Measurements from ENCODE around the gene HOXD10.

Gene HOXD10

DNA sequence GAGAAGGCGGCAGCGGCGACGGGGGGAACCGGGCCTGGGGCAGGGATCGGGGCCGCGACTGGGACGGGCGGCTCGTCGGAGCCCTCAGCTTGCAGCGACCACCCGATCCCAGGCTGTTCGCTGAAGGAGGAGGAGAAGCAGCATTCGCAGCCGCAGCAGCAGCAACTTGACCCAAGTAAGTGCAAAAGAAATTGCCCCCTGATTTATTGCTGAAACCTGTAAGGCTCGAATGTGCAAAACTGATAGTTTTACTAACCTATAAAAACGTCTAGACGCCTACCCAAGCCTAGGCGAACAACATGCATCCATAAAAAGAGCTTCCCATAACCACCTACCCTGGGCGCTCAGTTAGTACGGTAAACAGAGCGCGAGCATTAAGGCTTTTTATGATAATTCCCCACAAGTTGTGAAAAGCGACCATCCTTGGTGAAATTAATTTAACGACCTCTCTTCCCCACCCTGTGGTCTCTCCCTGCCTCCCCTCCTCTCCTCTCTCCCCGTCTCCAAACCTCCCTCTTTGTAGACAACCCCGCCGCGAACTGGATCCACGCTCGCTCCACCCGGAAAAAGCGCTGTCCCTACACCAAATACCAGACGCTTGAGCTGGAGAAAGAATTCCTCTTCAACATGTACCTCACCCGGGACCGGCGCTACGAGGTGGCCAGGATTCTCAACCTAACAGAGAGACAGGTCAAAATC is 7.0 kb downstream of the HOXD10 start:
- no peak for DNase-seq

DNA sequence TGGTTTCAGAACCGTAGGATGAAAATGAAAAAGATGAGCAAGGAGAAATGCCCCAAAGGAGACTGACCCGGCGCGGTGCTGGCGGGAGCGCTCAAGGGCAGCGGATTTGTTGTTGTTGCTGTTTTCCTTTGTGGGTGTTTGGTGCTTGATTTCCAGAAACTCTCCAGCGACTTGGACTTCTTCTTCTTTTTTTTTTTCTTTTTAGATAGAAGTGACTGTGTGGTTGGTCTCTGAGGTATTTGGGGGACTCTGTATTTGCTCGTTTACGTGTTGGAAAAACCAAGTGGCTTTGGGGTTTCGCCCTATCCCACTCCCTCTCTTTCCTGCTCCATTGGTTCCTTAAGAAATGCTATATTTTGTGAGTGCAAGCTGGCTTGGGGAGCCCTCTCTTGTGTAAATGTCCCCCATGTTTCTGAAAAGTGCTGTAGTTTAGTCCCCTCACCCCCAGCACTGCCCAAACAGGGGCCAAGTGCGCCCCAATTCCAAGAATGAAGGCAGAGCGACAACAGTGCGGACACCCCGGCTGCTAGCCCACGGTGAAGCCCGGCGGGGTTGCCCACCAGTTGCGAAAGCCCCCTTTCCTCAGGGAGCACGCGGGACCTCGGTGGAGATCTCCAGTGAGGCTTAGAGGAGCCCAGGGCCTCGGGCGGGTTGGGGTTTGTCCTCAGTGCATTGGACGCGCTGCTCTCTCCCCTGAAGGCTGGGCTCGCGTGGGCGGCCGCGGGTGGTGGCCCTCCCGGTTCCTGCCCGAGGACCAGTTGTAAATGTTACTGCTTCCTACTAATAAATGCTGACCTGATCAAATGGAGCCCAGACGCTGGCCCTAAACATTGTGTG is 7.8 kb downstream of the HOXD10 start:
- DNase-seq, result no peak

DNA sequence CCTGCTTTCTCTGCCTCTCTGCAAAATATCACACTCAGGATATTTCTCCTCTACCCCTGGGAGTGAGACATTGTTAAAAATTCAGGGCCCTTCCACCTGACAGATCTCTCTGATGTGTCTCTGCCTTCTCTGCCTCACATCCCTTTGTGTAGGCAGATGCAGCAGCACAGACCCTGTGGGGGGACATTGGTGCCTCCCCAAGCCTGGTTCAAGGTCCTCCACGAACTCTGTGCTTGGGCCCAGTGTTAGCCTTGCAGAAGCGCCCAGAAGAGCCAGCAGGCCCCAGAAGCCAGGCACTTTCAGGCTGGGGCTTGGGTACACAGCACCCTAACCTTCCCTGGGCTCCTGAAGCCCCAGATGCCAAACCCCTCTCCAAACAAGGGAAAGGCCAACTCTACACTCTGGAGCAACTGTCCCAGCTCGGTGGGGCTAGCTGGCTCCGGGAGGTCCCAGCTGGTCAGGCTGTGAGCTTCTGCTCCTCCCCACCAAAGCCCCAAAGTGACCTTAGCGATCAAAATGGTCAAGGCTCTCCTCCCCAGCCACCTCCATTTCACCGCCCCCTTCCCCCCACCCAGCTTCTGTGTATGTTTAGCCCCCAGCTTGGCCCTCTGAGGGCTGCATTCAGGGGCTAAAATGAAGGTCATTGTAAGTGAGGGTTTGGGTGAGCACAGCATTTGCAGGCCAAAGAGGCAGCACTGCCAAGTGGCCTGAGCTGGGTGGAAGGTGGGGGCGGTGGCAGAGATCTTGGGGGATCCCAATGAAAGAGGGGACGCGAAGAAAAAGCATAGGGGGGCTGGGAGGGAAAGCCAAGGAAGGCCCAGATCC is 8.6 kb downstream of the HOXD10 start:
- DNase-seq, result no peak

DNA sequence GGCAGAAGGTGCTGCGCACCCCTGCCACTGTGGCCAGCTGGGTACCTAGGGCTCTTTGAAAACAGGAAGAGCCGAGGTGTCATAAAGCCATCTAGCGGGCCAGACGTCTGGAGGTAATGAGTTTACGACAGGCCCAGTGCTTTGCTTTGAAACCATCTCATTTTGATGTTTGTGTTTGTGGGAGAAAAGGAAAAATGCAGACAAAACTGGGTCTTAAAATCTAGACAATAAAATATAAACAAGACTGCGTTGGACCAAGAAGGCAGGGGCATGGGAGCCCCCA is 9.1 kb downstream of the HOXD10 start:
- DNase-seq, result peak in 1 of 3 experiments; percentile 28

DNA sequence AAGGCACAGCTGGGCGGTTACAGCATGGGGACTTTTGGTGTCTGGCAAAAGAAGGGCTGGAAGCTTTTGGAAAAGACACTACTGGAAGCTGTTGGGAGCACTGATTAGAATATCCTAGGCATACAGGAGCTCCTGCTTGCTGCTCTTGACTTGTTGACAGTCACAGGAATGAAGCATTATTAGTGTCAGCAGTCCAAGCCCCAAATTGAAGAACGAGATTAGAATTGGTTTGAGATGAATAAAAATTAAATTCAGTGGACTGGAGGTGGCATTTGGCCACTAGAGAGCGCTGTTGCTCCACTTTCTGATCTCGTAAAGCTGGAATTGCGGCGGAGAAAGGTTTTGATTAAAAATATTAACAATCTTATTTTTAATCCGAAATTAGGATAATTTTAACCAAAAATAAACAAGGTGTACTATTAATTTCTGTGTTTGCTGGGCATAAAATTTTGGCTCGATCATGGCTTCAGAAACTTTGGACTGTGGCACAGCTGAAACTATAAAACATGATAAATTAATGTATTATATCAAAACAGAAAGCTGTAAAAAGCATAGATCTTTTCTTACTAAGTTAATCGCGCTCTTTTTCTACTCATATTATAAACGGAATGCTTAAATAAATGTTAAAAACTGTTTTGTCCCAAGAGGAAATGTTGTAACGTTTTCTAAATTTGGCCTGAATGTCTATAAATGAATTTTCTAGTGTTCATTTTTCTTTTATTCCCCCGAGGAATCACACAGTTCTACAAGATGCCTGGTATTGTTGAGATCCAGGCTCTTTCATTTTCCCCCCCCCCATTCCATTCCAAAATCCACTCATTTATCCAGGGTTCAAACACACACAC is 10.6 kb downstream of the HOXD10 start:
- peak; percentile 54 to 87 (median 65) for DNase-seq

DNA sequence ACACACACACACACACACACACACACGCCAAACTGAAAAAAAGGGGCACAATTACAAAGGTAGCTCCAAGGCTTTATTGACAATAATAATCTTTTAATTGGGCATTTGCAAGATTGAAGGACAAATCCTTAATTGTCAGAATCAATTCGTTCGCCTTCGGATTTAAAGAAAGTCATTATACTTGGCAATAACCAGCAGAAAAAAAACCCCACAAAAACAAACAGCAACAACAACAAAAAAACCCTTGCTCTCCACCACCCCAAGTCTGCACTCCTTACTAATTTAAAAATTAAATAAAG is 11.1 kb downstream of the HOXD10 start:
- peak in 1 of 3 experiments; percentile 68 for DNase-seq

DNA sequence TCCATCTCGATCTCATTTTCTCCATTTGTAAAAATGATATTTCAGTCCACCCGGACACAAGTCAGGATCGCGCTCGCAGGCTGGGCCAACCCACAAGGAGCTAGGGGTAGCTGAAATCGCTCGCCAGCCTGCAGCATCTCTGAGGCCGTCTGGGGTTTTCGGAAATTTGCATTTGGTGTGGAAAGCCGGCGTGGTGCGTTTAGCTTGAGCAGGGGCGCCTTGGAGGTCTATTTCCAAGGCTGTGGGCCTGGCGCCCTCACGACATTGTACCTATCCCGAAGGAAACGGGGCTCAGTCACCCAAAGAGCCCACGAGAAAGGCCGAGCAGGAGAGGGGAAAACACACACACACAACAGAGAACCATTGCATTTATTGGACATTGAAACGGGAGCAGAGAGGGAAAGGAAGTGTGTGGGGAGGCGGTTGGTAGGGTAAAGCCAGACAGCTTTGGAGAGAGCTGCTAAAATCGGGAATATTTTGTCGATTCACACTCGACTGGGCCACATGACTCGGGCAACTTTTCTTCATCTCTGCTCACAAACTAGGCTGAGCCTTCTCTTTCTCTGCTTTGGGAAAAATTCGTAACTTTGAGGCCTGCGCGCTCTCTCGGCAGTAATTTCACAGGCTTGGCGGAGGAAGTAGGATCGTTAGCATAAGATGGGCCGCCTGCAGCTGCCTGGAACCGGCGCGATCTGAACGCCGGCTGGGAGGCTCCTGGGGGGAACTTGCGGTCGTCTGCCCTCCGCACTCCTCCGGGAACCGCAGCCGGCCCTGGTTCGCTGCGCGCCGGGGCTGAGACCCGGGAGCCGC is 11.8 kb downstream of the HOXD10 start:
- DNase-seq, result peak; percentile 8 to 85 (median 84)

DNA sequence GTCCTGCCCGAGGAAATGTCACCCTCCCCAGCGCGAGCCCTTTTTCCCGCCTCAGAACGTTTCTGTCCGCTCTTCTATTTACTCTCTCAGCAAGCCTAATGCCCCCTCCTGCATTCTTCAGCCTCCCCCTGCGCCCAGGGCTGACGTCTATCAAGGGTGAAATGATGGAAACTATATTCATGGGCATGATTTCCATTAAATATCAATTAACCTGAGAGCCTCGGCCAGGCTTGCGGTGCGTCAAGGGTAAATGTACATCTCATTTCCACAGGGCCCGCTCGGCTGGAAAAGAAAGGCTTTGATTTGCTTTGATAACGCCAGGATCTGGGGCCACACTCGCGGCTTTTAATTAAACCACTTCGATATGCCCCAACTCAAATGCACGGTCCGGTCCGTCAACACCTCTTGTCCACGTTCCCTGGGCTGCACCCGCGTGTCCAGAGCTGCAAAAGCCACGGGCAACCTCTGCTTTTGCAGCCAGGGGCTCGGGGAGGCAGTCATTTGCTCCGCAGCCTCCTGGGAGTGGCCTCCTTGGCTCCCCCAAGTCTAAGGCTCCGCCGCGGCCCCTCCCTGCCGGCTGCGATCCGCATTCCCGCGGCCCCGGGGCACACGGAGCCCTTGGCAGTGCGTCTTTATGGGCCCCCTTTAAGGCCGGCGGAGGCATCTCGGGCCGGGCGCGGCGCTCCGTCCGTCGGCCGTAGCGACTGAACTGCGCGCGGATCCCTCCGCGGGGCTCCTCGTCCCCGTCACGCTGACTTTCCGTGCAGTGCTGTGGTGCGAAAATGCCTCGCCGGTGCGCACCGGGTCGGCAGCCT is 12.6 kb downstream of the HOXD10 start, which contains the start of gene HOXD8:
Gene HOXD8 (plus strand): TSS at position 724 of the 815 bp plus-strand sequence. CDS start 662 bp downstream, outside the sequence.
- peak; percentile 73 to 93 (median 90) for DNase-seq

DNA sequence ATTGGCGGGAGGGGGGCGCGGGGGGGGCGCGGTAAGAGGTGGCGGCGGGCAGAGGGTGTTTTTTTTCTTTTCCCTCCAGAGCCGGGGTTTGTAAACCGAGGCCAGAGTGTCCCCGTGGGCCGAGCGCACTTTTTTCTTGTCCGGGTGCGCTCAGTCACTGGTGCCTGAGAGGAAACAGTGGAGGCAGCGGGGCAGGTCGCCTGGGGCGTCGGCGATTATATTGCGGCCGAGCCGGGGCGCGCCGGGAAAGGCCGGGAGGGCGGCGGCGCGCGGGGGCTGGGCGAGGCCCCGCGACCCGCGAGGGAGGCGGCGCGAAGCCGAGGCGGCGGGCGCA is 13.2 kb downstream of the HOXD10 start:
- peak in 2 of 3 experiments; percentile 45 to 90 for DNase-seq

DNA sequence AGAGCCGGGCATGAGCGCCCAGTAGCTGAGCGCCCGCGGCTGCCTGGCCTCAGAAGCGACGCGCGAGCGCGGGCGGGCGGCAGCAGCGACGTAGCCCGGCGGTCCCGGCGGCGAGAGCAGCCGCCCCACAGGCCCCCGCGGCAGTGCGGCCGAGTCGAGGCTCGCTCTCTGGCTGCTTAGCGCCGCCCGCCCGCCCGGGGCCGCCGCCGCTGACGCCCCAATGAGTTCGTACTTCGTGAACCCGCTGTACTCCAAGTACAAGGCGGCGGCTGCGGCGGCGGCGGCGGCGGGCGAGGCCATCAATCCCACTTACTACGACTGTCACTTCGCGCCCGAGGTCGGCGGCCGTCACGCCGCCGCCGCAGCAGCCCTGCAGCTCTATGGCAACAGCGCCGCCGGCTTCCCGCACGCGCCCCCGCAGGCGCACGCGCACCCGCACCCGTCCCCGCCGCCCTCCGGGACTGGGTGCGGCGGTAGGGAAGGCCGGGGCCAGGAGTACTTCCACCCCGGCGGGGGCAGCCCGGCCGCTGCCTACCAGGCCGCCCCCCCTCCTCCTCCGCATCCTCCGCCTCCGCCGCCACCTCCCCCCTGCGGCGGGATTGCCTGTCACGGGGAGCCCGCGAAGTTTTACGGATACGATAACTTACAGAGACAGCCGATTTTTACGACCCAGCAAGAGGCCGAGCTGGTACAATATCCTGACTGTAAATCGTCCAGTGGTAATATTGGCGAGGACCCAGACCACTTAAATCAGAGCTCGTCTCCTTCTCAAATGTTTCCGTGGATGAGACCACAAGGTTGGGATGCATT is 13.8 kb downstream of the HOXD10 start:
- DNase-seq, result peak; percentile 45 to 90 (median 86)

DNA sequence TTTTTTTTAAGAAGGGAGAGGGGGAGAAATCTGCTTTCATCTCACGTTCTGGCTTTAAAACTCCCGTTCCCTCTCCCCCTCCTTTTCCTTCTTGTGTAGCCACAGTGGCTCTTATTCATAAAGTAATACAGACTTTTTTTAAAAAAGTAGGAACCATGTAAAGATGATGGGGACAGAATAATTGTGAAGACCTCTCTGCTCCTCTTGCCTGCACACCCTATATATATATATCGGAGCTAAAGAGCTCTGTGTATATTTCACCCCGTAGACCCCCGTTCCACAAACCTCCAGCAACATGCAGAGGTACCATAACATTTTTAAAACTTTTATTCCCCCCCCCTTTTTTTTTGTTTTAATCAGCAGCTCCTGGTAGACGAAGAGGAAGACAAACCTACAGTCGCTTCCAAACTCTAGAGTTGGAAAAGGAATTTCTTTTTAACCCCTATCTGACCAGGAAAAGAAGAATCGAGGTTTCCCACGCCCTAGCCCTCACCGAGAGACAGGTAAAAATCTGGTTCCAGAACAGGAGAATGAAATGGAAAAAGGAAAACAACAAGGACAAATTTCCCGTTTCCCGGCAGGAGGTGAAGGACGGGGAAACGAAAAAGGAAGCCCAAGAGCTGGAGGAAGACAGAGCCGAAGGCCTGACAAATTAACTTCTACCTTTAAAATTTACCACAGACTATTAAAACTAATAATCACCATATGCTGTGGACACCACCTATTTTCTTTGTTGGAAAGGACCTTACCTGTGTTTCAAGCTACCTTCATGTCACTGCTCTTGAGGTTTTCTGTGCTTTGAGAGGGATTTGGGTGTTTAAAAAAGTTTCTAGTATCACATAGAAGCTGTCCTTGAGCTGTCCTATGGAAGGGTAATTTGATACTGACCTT is 14.6 kb downstream of the HOXD10 start:
- DNase-seq, result peak in 1 of 3 experiments; percentile 43

DNA sequence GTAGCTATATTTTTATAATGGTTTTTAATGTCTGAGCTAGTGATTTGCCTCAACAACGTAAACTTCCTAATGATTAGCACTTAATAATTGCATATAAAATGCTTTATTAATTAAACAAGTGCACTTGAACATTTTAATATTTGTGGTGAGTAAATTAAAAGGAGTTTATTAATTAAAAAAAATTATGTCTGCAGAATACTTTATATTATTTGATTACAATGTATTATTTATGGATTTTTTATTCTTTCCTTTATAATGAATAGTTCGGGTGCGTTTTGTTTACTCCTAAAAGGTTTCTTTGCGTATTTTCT is 15.2 kb downstream of the HOXD10 start:
- DNase-seq, result no peak

DNA sequence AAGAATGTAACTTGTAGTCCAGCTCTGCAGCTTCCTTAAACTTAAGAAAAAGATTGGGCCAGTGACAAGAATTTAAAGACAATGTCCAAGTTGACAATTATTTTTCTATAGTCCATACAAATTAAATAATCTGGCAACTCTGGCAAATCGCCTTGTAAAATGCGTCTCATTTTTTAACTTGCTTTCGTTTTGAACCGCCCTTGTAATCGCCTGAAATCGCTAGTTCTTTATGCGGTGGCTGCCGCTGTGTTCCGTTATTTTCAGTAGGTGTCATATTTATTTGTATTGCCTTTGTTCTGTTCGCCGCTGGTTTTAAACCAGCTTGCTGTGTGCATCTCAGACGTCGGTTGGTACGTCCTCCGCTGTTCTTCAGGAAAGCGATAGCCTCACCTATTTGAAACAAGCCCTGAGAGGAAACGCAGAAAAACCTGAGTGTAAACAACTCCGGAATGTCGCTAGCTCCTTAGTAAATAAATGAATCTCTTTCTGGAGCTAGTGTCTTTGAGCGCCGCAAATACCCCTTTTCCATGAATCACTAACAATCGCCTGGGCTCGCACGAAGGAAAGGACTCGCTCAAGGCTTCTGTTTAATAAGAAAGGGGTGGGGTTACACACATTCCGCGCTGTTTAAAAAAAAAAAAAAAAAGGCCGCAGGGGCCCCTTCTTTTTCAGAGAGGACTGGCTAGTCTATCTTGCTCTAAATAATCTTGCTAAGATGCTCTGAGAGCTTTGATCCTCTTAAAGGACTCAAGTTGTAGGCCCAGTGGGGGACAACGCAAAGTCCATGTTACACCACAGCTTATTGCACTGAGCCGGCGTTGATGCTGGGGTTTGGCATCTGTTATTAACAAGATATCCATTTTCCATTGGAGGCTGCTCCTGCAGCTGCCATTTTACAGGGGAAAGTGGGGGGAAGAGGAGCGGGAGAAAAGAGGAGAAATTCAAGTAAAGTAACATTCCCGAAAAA is 15.9 kb downstream of the HOXD10 start:
- DNase-seq, result peak in 1 of 3 experiments; percentile 25

DNA sequence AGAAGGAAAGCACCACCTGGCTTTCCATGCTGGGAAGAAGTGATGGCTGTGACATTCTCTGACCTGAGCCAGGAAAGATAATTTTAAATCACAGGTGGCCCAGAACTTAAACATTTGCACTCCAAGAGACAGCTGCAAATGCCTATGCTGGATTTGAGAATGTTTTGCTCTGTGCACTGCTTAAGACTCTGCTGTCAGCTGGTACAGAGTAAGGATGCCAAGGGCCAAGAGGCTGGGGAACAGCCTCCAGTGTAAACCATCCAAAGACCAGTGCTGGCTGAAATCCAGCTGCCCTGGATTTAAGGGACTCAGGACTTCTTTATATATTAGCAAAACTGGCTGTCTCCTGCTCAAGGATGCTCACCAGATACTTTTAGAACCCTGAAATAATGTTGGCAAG is 16.8 kb downstream of the HOXD10 start:
- DNase-seq, result no peak

DNA sequence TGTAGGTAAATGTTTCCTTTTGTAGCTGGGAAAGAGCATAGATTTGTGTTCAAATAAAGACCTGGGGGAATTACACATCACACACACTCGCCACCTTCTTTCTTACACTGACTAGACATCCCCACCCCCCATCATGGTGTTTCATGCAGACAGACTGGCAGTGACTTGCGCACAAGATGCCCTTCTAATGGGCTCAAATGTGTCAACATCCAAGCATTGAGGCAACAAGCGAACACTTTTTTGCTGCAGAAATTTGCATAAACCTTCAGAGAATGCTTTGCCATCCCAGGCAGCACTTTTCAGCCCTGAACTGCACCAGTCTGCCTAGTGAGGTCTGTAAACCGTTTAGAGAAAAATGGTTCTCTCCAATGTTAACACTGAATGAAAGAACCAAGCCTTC is 17.5 kb downstream of the HOXD10 start:
- no peak for DNase-seq

DNA sequence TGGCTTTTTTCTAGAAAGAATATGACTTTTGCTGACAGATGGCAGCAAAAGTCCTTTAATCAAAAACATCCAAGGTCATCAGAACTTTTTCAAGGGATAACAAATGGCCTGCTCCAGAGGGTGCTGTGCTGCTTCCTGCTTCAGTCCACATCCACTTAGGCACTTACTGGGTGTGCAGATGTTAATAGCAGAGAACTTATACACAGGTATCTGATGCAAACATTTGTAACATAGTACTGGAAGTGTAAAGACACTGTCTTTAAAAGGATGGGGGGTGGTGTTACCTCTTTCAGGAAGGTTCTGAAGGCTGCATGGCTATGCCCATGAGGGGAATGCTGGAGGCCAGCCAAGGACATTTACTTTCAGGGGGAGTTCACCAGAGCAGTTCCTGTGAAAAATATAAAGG is 18.5 kb downstream of the HOXD10 start:
- peak in 1 of 3 experiments; percentile 55 for DNase-seq

DNA sequence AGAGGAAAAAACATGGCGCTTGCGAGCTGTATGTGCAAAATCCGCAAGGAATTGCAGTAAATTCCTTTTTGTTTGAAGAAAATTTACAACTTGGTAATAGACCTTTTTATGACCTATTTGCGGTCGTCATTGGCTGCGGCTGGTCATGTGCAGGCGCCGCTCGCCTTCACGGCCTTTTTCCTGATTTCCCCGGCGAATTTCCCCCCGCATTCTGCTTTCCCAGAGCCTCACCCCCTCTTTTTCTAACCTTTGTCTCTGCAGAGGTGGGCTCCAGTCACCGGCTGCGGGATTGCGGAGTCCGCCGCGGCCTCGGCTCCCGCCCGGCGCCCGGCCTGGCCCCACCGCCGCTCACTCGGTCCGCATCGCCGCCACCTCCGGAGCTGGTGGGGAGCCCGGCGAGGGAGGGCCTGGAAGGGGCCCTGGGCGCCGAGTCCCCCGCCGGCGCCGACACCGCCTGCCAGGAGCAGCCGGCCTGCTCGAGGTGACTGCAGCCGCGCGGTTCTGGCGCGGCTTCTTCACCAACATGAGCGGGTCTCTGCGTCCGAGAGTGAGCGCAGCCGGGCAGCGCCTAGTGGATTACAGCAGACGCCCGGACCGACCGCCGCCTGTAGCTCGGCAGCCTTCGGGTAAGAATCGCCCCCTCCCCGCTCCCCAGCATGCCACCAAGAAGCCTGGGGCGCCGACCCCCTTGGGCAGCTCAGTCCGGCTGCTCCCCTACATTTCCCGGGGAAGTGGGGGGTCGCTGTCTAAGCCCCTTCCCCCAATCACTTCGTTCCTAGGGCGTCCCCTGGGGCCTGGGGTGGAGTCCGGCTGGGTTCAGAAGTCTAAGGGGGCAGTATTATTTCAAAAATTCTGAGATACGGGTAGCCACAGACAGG is 20.0 kb downstream of the HOXD10 start:
- DNase-seq, result no peak

Data from NCI-H1417 (cell line).